ENCODE measurements around the gene PNKP.

The PNKP gene

GRCh38 chr19:49847731-49848696 lies 19.4 kb downstream of the PNKP start:
- no peak for TF ChIP-seq CTCF (IDR thresholded peaks at IDR 0.05; ENCODE audit: insufficient read depth, low read length, missing control alignments)
- CTCF ChIA-PET = interaction anchor here (1.3 kb wide), 1 partner anchor 176 kb away, joined by 3 read pairs; no protein-coding TSS in a partner anchor
- POLR2A ChIA-PET = interaction anchor here (0.7 to 1.3 kb wide), 4 partner anchors 11 to 35 kb away, joined by 3 to 5 read pairs (median 4); partner anchors contain the start of gene FUZ
- no peak overlapping the region for H3K4me3 ChIP-seq (ENCODE audit: low read depth, low read length)
- DNase-seq (ENCODE audit: low read depth, low spot score) = peak; percentile 57

- no peak for TF ChIP-seq CTCF (IDR thresholded peaks at IDR 0.05; ENCODE audit: insufficient read depth, low read length, missing control alignments)
- ChIA-PET CTCF (no interaction called here), POLR2A (no interaction called here)
- no peak overlapping the region for H3K4me3 ChIP-seq (ENCODE audit: low read depth, low read length)
- DNase-seq (ENCODE audit: low read depth, low spot score) = no peak
Observed at GRCh38 chr19:49846408-49846807, 21.0 kb downstream of the PNKP start.

GRCh38 chr19:49845414-49845813 lies 22.0 kb downstream of the PNKP start:
- DNase-seq (ENCODE audit: low read depth, low spot score) = no peak
- H3K4me3 ChIP-seq (ENCODE audit: low read depth, low read length) = no peak overlapping the region
- no peak for TF ChIP-seq CTCF (IDR thresholded peaks at IDR 0.05; ENCODE audit: insufficient read depth, low read length, missing control alignments)
- ChIA-PET POLR2A (no interaction called here), CTCF (interaction anchor here (1.5 kb wide), 1 partner anchor 20 kb away, joined by 5 read pairs; no protein-coding TSS in a partner anchor)

- ChIA-PET POLR2A (interaction anchor here (0.6 kb wide), 1 partner anchor 49 kb away, joined by 3 read pairs; no protein-coding TSS in a partner anchor), CTCF (interaction anchor here (1.5 kb wide), 2 partner anchors 13 to 19 kb away, joined by 3 to 5 read pairs; no protein-coding TSS in a partner anchor)
- no peak for TF ChIP-seq CTCF (IDR thresholded peaks at IDR 0.05; ENCODE audit: insufficient read depth, low read length, missing control alignments)
- no peak for DNase-seq (ENCODE audit: low read depth, low spot score)
- H3K4me3 ChIP-seq (ENCODE audit: low read depth, low read length) = no peak overlapping the region
Observed at GRCh38 chr19:49844138-49845095, 23.0 kb downstream of the PNKP start.

- H3K4me3 ChIP-seq (ENCODE audit: low read depth, low read length) = no peak overlapping the region
- DNase-seq (ENCODE audit: low read depth, low spot score) = no peak
- no peak for TF ChIP-seq CTCF (IDR thresholded peaks at IDR 0.05; ENCODE audit: insufficient read depth, low read length, missing control alignments)
- ChIA-PET POLR2A (no interaction called here), CTCF (interaction anchor here (1.5 kb wide), 1 partner anchor 14 kb away, joined by 3 read pairs; no protein-coding TSS in a partner anchor)
Observed at GRCh38 chr19:49843265-49843664, 24.1 kb downstream of the PNKP start.
